GM12873 (cell line): ENCODE measurements around the gene U2AF2.

Source experiments
- TF ChIP-seq, protein P1 (sequence below): IDR thresholded peaks from 2 replicates; pipeline ENCODE4 v1.5.1; 2012; ENCODE audit warnings: low read depth, mild to moderate bottlenecking, moderate library complexity, low read length, control low read depth; ENCODE audit not compliant: insufficient read depth; ENCODE audit errors: missing control alignments

U2AF2 gene

DNA sequence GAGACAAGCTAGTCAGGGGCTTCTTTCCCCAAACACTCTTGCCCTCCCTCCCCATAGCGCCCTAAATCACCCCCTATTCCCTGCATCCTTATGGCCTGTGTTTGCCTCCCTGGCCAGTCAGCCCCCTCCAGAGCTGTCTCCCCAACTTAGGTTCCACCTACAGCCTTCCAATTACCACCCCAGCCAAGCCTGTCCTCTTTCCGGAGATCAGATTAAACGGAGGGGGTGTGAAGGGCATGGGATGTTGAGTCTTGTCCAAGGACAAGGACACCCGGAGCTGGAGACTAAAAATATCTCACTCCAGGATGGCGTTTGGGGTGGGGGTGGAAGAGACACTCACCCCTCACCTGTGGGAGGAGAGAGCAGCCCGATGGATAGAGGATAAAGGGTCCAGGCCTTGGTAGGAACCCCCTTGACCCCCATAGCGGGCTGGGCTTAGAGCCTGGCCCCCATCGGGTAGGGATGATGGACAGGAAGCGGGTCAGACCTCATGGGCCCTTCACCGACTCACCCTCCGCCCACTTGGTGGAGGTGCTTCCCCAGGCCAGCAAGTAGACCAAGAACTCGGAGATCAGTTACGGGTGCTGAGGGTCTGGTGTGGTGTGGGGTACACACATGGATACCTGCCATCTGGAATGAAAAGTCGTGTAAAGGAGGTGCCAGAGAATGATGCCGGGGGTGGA lies 43.4 kb upstream of the U2AF2 start:
- TF ChIP-seq, protein P1, sequence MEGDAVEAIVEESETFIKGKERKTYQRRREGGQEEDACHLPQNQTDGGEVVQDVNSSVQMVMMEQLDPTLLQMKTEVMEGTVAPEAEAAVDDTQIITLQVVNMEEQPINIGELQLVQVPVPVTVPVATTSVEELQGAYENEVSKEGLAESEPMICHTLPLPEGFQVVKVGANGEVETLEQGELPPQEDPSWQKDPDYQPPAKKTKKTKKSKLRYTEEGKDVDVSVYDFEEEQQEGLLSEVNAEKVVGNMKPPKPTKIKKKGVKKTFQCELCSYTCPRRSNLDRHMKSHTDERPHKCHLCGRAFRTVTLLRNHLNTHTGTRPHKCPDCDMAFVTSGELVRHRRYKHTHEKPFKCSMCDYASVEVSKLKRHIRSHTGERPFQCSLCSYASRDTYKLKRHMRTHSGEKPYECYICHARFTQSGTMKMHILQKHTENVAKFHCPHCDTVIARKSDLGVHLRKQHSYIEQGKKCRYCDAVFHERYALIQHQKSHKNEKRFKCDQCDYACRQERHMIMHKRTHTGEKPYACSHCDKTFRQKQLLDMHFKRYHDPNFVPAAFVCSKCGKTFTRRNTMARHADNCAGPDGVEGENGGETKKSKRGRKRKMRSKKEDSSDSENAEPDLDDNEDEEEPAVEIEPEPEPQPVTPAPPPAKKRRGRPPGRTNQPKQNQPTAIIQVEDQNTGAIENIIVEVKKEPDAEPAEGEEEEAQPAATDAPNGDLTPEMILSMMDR: no peak

DNA sequence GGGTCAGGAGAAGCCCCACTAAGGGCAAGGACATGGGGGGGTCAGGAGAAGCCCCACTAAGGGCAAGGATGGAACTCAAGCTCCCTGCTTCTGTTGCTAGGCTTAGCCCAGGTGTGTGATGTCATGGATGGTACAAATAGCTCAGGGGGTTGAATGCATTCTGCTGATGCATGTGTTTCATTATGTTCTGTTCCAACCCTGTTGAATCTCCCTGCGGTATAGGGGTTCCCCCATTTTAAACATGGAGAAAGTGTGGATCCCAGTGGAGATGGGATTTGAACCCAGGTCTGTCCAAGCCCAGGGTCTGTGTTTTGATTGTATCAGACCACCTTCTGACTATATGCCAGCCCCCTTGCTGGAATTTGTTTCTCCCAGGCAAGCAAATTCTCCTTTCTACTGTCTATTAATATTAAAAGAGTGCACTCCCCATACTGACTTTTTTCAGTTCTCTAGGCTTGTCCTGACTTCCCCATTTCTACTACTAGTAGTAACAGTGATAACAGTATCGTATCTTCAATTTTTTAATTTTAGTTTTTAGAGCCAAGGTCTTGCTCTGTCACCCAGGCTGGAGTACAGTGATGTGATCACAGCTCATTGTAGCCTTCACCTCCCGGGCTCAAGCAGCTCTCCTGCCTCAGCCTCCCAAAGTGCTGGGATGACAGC lies 42.7 kb upstream of the U2AF2 start:
- TF ChIP-seq, protein P1: no peak

DNA sequence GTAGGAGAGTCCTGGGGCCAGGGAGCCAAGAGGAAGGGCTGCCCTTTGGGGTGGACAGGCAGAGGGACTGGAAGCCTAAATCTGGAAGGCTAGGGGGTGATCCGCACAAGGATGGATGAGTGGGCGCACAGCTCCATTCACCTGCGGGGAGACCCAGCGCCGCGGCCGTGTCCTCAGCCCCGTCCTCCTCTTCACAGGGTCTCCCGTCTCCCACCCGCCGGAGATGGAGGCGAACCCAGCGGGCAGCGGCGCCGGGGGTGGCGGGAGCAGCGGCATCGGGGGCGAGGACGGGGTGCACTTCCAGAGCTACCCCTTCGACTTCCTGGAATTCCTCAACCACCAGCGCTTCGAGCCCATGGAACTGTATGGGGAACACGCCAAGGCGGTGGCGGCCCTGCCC lies 41.4 kb upstream of the U2AF2 start:
- TF ChIP-seq, protein P1: no peak

DNA sequence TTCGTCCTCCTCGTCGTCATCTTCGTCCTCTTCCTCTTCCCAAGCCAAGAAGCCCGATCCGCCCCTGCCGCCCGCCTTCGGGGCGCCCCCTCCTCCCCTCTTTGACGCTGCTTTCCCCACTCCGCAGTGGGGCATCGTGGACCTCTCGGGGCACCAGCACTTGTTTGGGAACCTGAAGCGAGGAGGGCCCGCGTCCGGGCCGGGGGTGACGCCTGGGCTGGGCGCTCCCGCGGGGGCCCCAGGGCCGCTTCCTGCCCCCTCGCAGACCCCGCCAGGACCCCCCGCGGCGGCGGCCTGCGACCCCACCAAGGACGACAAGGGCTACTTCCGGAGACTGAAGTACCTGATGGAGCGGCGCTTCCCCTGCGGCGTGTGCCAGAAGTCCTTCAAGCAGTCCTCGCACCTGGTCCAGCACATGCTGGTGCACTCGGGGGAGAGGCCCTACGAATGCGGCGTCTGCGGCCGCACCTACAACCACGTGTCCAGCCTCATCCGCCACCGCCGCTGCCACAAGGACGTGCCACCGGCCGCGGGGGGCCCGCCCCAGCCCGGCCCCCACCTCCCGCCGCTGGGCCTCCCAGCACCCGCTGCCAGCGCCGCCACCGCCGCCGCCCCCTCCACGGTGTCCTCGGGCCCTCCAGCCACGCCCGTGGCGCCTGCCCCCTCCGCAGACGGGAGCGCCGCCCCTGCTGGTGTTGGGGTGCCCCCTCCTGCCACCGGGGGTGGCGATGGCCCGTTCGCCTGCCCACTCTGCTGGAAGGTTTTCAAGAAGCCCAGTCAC lies 40.7 kb upstream of the U2AF2 start:
- TF ChIP-seq, protein P1: no peak

DNA sequence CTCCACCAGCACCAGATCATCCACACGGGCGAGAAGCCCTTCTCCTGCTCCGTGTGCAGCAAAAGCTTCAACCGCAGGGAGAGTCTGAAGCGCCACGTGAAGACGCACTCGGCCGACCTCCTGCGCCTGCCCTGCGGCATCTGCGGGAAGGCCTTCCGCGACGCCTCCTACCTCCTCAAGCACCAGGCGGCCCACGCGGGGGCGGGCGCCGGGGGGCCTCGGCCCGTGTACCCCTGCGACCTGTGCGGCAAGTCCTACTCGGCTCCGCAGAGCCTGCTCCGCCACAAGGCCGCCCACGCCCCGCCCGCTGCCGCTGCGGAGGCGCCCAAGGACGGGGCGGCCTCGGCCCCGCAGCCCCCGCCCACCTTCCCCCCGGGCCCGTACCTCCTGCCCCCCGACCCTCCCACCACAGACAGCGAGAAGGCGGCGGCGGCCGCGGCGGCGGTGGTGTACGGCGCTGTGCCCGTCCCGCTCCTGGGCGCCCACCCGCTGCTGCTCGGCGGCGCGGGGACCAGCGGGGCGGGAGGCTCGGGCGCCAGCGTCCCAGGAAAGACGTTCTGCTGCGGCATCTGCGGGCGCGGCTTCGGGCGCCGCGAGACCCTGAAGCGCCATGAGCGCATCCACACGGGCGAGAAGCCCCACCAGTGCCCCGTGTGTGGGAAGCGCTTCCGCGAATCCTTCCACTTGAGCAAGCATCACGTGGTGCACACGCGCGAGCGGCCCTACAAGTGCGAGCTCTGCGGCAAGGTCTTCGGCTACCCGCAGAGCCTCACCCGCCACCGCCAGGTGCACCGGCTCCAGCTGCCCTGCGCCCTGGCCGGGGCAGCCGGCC lies 39.9 kb upstream of the U2AF2 start:
- TF ChIP-seq, protein P1: no peak

DNA sequence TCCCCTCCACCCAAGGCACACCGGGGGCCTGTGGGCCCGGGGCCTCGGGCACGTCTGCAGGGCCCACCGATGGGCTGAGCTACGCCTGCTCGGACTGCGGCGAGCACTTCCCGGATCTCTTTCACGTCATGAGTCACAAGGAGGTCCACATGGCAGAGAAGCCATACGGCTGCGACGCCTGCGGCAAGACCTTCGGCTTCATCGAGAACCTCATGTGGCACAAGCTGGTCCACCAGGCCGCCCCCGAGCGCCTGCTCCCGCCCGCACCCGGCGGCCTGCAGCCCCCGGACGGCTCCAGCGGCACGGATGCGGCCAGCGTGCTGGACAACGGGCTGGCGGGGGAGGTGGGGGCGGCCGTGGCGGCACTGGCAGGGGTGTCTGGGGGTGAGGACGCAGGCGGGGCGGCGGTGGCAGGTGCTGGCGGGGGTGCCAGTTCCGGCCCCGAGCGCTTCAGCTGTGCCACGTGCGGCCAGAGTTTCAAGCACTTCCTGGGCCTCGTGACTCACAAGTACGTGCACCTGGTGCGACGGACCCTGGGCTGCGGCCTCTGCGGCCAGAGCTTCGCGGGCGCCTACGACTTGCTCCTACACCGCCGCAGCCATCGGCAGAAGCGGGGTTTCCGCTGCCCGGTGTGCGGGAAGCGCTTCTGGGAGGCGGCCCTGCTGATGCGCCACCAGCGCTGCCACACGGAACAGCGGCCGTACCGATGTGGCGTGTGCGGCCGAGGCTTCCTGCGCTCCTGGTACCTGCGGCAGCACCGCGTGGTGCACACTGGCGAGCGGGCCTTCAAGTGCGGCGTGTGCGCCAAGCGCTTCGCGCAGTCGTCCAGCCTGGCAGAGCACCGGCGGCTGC lies 39.1 kb upstream of the U2AF2 start:
- TF ChIP-seq, protein P1: no peak
